ENCODE results near the gene YIPF4. TPM values are rescaled to one million over a fixed set of nuclear protein-coding genes. Genes with fewer than 3 reads are reported as not detected.
"Not testable (repeated sequence)": the region's sequence is repeated elsewhere in the genome, so short reads cannot be mapped to it uniquely, and the experiment has no call there.

The YIPF4 gene
- total RNA-seq, 1 experiment from 2014 or later = 23.0 TPM

DNA sequence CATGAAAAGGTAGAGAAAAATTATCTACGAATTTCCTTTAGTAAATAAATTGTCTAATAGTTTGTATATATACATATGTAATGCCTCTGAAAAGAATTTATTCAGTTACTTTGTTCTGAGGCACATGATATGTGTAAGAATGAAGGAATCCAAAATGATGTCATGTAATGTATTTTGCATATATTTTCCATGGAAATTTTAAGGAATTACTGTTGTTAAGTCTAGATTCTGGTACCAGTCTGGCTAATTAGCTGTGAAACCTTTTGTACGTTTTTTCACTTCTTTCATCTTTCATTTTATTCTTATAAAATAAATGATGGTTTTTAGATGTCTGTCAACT, 12.3 kb downstream of the YIPF4 start (continued):
- TF ChIP-seq ZNF423 (CRISPR knock-in tag; IDR thresholded peaks at IDR 0.05) (no peak), TP53 (CRISPR knock-in tag; IDR thresholded peaks at IDR 0.05) (no peak), ATF1 (CRISPR knock-in tag; IDR thresholded peaks at IDR 0.05) (no peak), ETV6 (CRISPR knock-in tag; IDR thresholded peaks at IDR 0.05) (no peak)

GRCh38 chr2:32291746-32292145, 14.0 kb downstream of the YIPF4 start:
- H3K9me3 Mint-ChIP-seq = peaks cover 7% of the 10 kb centered on the region; the same call in 1 of the 2 replicates
- DNase-seq (ENCODE audit: low spot score) = no peak
- no peak for TF ChIP-seq ZBTB21 (CRISPR knock-in tag; IDR thresholded peaks at IDR 0.05; ENCODE audit: borderline replicate concordance)
- no peak for TF ChIP-seq JUN (CRISPR knock-in tag; IDR thresholded peaks at IDR 0.05)
- TF ChIP-seq ZNF425 (CRISPR knock-in tag; conservative IDR thresholded peaks at IDR 0.05) = no peak
- no peak for TF ChIP-seq ZNF232 (CRISPR knock-in tag; IDR thresholded peaks at IDR 0.05)
- TF ChIP-seq NR1H2 (CRISPR knock-in tag; IDR thresholded peaks at IDR 0.05) = no peak
- TF ChIP-seq TP53 (CRISPR knock-in tag; IDR thresholded peaks at IDR 0.05) = no peak
- TF ChIP-seq, protein P1, sequence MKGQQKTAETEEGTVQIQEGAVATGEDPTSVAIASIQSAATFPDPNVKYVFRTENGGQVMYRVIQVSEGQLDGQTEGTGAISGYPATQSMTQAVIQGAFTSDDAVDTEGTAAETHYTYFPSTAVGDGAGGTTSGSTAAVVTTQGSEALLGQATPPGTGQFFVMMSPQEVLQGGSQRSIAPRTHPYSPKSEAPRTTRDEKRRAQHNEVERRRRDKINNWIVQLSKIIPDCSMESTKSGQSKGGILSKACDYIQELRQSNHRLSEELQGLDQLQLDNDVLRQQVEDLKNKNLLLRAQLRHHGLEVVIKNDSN (CRISPR knock-in tag; IDR thresholded peaks at IDR 0.05) = no peak
- TF ChIP-seq, protein P2, sequence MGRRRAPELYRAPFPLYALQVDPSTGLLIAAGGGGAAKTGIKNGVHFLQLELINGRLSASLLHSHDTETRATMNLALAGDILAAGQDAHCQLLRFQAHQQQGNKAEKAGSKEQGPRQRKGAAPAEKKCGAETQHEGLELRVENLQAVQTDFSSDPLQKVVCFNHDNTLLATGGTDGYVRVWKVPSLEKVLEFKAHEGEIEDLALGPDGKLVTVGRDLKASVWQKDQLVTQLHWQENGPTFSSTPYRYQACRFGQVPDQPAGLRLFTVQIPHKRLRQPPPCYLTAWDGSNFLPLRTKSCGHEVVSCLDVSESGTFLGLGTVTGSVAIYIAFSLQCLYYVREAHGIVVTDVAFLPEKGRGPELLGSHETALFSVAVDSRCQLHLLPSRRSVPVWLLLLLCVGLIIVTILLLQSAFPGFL (CRISPR knock-in tag; IDR thresholded peaks at IDR 0.05; ENCODE audit: borderline replicate concordance) = no peak
- TF ChIP-seq, protein P3, sequence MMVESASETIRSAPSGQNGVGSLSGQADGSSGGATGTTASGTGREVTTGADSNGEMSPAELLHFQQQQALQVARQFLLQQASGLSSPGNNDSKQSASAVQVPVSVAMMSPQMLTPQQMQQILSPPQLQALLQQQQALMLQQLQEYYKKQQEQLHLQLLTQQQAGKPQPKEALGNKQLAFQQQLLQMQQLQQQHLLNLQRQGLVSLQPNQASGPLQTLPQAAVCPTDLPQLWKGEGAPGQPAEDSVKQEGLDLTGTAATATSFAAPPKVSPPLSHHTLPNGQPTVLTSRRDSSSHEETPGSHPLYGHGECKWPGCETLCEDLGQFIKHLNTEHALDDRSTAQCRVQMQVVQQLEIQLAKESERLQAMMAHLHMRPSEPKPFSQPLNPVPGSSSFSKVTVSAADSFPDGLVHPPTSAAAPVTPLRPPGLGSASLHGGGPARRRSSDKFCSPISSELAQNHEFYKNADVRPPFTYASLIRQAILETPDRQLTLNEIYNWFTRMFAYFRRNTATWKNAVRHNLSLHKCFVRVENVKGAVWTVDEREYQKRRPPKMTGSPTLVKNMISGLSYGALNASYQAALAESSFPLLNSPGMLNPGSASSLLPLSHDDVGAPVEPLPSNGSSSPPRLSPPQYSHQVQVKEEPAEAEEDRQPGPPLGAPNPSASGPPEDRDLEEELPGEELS (CRISPR knock-in tag; IDR thresholded peaks at IDR 0.05) = no peak
- TF ChIP-seq SOX15 (CRISPR knock-in tag; IDR thresholded peaks at IDR 0.05) = no peak
- TF ChIP-seq ZNF317 (CRISPR knock-in tag; IDR thresholded peaks at IDR 0.05; ENCODE audit: borderline replicate concordance, low read depth) = no peak
- TF ChIP-seq, protein P4, sequence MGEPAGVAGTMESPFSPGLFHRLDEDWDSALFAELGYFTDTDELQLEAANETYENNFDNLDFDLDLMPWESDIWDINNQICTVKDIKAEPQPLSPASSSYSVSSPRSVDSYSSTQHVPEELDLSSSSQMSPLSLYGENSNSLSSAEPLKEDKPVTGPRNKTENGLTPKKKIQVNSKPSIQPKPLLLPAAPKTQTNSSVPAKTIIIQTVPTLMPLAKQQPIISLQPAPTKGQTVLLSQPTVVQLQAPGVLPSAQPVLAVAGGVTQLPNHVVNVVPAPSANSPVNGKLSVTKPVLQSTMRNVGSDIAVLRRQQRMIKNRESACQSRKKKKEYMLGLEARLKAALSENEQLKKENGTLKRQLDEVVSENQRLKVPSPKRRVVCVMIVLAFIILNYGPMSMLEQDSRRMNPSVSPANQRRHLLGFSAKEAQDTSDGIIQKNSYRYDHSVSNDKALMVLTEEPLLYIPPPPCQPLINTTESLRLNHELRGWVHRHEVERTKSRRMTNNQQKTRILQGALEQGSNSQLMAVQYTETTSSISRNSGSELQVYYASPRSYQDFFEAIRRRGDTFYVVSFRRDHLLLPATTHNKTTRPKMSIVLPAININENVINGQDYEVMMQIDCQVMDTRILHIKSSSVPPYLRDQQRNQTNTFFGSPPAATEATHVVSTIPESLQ (CRISPR knock-in tag; IDR thresholded peaks at IDR 0.05) = no peak
- TF ChIP-seq FOXP1 (CRISPR knock-in tag; IDR thresholded peaks at IDR 0.05; ENCODE audit: borderline replicate concordance) = no peak
- TF ChIP-seq, protein P5, sequence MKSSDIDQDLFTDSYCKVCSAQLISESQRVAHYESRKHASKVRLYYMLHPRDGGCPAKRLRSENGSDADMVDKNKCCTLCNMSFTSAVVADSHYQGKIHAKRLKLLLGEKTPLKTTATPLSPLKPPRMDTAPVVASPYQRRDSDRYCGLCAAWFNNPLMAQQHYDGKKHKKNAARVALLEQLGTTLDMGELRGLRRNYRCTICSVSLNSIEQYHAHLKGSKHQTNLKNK (CRISPR knock-in tag; IDR thresholded peaks at IDR 0.05) = no peak
- no peak for TF ChIP-seq E2F4 (CRISPR knock-in tag; IDR thresholded peaks at IDR 0.05; ENCODE audit: borderline replicate concordance, low read depth)
- no peak for TF ChIP-seq ATF1 (CRISPR knock-in tag; IDR thresholded peaks at IDR 0.05)
- TF ChIP-seq, protein P6, sequence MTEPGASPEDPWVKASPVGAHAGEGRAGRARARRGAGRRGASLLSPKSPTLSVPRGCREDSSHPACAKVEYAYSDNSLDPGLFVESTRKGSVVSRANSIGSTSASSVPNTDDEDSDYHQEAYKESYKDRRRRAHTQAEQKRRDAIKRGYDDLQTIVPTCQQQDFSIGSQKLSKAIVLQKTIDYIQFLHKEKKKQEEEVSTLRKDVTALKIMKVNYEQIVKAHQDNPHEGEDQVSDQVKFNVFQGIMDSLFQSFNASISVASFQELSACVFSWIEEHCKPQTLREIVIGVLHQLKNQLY (CRISPR knock-in tag; IDR thresholded peaks at IDR 0.05) = no peak
- no peaks in the 10 kb centered on the region for H3K4me1 Mint-ChIP-seq
- H3K4me3 Mint-ChIP-seq = no peak overlapping the region
- H3K27me3 Mint-ChIP-seq (ENCODE audit: low read depth) = no peaks in the 10 kb centered on the region
- POLR2A ChIA-PET = no interaction called here
- H3K27ac Mint-ChIP-seq = no peak overlapping the region
- ATAC-seq = no peak
- peaks cover 27% of the 10 kb centered on the region for H3K36me3 Mint-ChIP-seq
- CTCF ChIA-PET = no interaction called here

DNA sequence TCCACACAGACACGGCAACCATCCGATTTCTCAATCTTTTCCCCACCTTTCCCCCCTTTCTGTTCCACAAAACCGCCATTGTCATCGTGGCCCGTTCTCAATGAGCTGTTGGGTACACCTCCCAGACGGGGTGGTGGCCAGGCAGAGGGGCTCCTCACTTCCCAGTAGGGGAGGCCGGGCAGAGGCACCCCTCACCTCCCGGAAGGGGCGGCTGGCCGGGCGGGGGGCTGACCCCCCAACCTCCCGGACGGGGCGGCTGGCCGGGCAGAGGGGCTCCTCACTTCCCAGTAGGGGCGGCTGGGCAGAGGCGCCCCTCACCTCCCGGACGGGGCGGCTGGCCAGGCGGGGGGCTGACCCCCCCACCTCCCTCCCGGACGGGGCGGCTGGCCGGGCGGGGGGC, 15.8 kb downstream of the YIPF4 start:
- DNase-seq (ENCODE audit: low spot score); H3K9me3 Mint-ChIP-seq; CTCF ChIA-PET; POLR2A ChIA-PET; H3K27ac Mint-ChIP-seq; ATAC-seq; H3K27me3 Mint-ChIP-seq (ENCODE audit: low read depth); H3K4me1 Mint-ChIP-seq; H3K4me3 Mint-ChIP-seq: not testable (repeated sequence)
- H3K36me3 Mint-ChIP-seq = peaks cover 27% of the 10 kb centered on the region

DNA sequence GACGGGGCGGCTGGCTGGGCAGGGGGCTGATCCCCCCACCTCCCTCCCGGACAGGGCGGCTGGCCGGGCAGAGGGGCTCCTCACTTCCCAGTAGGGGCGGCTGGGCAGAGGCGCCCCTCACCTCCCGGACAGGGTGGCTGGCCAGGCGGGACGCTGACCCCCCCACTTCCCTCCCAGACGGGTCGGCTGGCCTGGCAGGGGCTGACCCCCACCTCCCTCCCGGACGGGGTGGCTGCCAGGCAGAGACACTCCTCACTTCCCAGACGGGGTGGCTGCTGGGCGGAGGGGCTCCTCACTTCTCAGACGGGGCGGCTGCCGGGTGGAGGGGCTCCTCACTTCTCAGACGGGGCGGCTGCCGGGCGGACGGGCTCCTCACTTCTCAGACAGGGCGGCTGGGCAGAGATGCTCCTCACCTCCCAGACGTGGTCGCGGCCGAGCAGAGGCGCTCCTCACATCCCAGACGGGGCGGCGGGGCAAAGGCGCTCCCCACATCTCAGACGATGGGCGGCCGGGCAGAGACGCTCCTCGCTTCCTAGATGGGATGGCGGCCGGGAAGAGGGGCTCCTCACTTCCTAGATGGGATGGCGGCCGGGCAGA, 16.4 kb downstream of the YIPF4 start:
- H3K4me1 Mint-ChIP-seq; H3K27ac Mint-ChIP-seq; H3K27me3 Mint-ChIP-seq (ENCODE audit: low read depth); DNase-seq (ENCODE audit: low spot score); H3K9me3 Mint-ChIP-seq; ATAC-seq; H3K4me3 Mint-ChIP-seq; CTCF ChIA-PET; POLR2A ChIA-PET: not testable (repeated sequence)
- H3K36me3 Mint-ChIP-seq = peaks cover 27% of the 10 kb centered on the region
